ENCODE data around the gene FUCA1. TPM values are rescaled to one million over a fixed set of nuclear protein-coding genes. Genes with fewer than 3 reads are reported as not detected.
A peak's percentile ranks its signal among the peaks of the same experiment; 100 is the strongest.

The FUCA1 gene
- total RNA-seq (2021; fragmentation: NEBNext Ultra II Directional; extraction: Animal tissue kit (Norgen Biotek cat#: 25700)) (6.4 and 7.1 TPM in 2 replicates), polyA plus RNA-seq (2011; rRNA removed) (4.0 and 5.9 TPM in 2 replicates), polyA minus RNA-seq (2011; rRNA and poly(A)+ RNA removed) (4.9 and 5.0 TPM in 2 replicates)
- polyA plus RNA-seq (2011; cell fraction: cytosol; rRNA removed), result 5.9 TPM
- polyA plus RNA-seq (2011; cell fraction: nucleus; rRNA removed), result 3.7 TPM
- polyA plus RNA-seq (2012, experiment 1 of 2), result 5.5 to 6.1 TPM (median 6.1 TPM) in 4 replicates
- polyA plus RNA-seq (2012, experiment 2 of 2), result 2.1 TPM
- 8.6 TPM for polyA plus RNA-seq (2013, experiment 1 of 2)
- polyA plus RNA-seq (2013, experiment 2 of 2), result 9.7 TPM
- 2.5 TPM for polyA minus RNA-seq (2011; cell fraction: cytosol; rRNA and poly(A)+ RNA removed)
- polyA minus RNA-seq (2011; cell fraction: nucleus; rRNA and poly(A)+ RNA removed), result 3.3 TPM
- long read RNA-seq, experiment 1, transcript FUCA1-201 (8 exons, 2,047 nt), result major isoform, 8 of 12 reads
- long read RNA-seq, experiment 1, partial matches to known transcripts, result 2 of 12 reads
- long read RNA-seq, experiment 1, other reads (novel, unspliced or antisense), result 2 of 12 reads
- long read RNA-seq, experiment 2, partial matches to known transcripts, result 1 of 1 reads
- long read RNA-seq, experiment 2, other reads (novel, unspliced or antisense), result 0 of 1 reads

DNA sequence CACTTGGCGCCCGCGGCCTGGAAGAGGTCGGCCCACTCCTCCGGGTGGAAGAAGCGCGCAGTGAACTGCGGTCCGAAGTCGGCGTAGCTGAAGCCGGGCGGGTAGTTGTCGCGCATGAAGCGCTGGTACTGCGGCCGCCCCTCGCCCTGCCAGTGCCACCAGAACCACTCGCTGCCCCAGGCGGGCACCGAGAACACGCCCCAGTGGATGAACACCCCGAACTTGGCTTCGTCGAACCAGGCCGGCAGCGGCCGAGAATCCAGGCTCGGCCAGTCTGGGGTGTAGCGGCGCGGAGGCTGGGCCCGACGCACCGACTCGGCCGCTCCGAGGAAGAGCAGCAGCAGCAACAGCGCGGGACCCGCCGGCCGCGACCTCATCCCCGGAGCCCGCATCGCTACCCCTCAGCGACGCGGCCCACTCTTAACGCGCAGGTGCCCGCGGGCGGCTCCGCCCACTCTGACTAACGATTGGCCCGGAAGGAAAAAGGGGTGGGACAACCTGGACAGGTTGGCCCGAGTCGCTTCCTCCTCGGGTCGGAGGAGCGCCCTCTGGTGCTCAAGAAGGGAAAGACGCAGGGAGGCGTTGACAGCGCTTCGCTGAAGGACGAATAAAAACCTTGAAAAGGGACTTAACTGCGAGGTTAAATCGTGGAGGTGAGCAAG is at the start of gene FUCA1:
Gene FUCA1 (minus strand): TSS at position 396 of the 662 bp plus-strand sequence. CDS start 4 bp downstream, at position 392.
- H2BK120ac ChIP-seq (replicated peaks; ENCODE audit: low read depth, low read length), result no peak within 1 kb of the TSS
- H3K14ac ChIP-seq (ENCODE audit: insufficient read length), result no peak within 1 kb of the TSS
- H2BK5ac ChIP-seq (ENCODE audit: low read depth, low read length), result 0 out of 2 replicates have a peak within 1 kb of the TSS, but pooled peaks have one; percentile 13
- peak within 1 kb of the TSS; percentile 83; the same call in 1 of the 2 replicates for H4K8ac ChIP-seq (ENCODE audit: extremely low read depth, insufficient read depth, low read length)
- H3K4me3 ChIP-seq (ENCODE audit: extremely low read depth in 1 of 4, insufficient read depth in 2 of 4, low read depth in 3 of 4, low read length in 4 of 4), result peak within 1 kb of the TSS; percentile 58 to 75 (median 70)
- H2BK15ac ChIP-seq (ENCODE audit: low read length), result peak within 1 kb of the TSS; percentile 36; the same call in 1 of the 2 replicates
- H3K4ac ChIP-seq (replicated peaks; ENCODE audit: insufficient read length, low read depth, low read length), result no peak within 1 kb of the TSS
- no peaks in the 10 kb centered on the region for H3K9me3 ChIP-seq (ENCODE audit: insufficient read depth in 2 of 2, low read depth in 1 of 2, low read length in 1 of 2)
- no peak within 1 kb of the TSS for H2BK20ac ChIP-seq (ENCODE audit: low read length)
- H4K91ac ChIP-seq (replicated peaks; ENCODE audit: insufficient read length, low read length), result no peak within 1 kb of the TSS
- peak within 1 kb of the TSS; percentile 85 for H2AFZ ChIP-seq (ENCODE audit: low read length)
- FAIRE-seq (peak; percentile 66), DNase-seq (ENCODE audit: low read depth in 1 of 2, low spot score in 2 of 2) (peak; percentile 90 to 96)
- H3K4me2 ChIP-seq (ENCODE audit: insufficient read depth in 1 of 2, low read depth in 2 of 2, low read length in 2 of 2), result peak within 1 kb of the TSS; percentile 79 to 89
- ChIA-PET CTCF (ENCODE audit: partially characterized antibody) (interaction anchor here (0.5 to 4.5 kb wide), 12 partner anchors 10 to 374 kb away, joined by 3 to 40 read pairs (median 3); no protein-coding TSS in a partner anchor), POLR2A (ENCODE audit: partially characterized antibody) (interaction anchor here (0.5 to 1.5 kb wide), 5 partner anchors 13 to 91 kb away, joined by 3 read pairs; partner anchors contain the start of genes HMGCL and PNRC2)
- H3K27ac ChIP-seq (ENCODE audit: low read depth, low read length), result no peak within 1 kb of the TSS
- H3K27me3 ChIP-seq (replicated peaks in 1 of 4; ENCODE audit: control insufficient read depth in 3 of 4, extremely low read depth in 1 of 4, insufficient read depth in 3 of 4, low read length in 3 of 4), result peaks cover 6 to 28% (median 19%) of the 10 kb centered on the region in 4 experiments
- H3K56ac ChIP-seq (replicated peaks; ENCODE audit: insufficient read length, low read depth, low read length), result no peak within 1 kb of the TSS
- no peak within 1 kb of the TSS; a peak in 1 of 7 replicates for H3K9ac ChIP-seq (replicated peaks in 1 of 4; ENCODE audit: extremely low read depth in 1 of 4, low read depth in 3 of 4, low read length in 3 of 4)
- H3K36me3 ChIP-seq (ENCODE audit: control insufficient read depth in 2 of 4, insufficient read depth in 4 of 4, low read length in 3 of 4), result no peaks in the 10 kb centered on the region
- peak within 1 kb of the TSS; percentile 54; the same call in 1 of the 2 replicates for H2BK12ac ChIP-seq (ENCODE audit: low read depth, low read length)
- no peak within 1 kb of the TSS for H2AK5ac ChIP-seq (ENCODE audit: low read depth, low read length)
- no peaks in the 10 kb centered on the region; a peak in 1 of 7 replicates for H3K4me1 ChIP-seq (replicated peaks in 1 of 4; ENCODE audit: control insufficient read depth in 3 of 4, insufficient read depth in 4 of 4, low read length in 3 of 4)
- H4K5ac ChIP-seq (ENCODE audit: insufficient read length, low read depth, low read length), result no peak within 1 kb of the TSS
- 2% methylated on average over 68 of the region's 71 CpGs; no CpG with 5 or more reads in 1 of the 2 experiments for WGBS, 2 experiments (ENCODE audit: extremely low coverage in 1 of 2, insufficient coverage in 1 of 2, insufficient read length in 1 of 2, insufficient replicate concordance in 2 of 2, low coverage in 1 of 2, low lambda C conversion rate in 2 of 2, missing lambda C conversion rate in 1 of 2)
- H3K23me2 ChIP-seq (ENCODE audit: low read depth, low read length), result peaks cover 7% of the 10 kb centered on the region
- no peaks in the 10 kb centered on the region for H3K79me1 ChIP-seq (ENCODE audit: low read depth, low read length)
- H3K18ac ChIP-seq (ENCODE audit: extremely low read depth, low read length), result peak within 1 kb of the TSS; percentile 79; the same call in 1 of the 2 replicates
- H3K23ac ChIP-seq (ENCODE audit: insufficient read length), result no peak within 1 kb of the TSS
- no peaks in the 10 kb centered on the region for H3K79me2 ChIP-seq (ENCODE audit: control insufficient read depth in 1 of 2, insufficient read depth in 2 of 2, low read length in 2 of 2)
- H4K20me1 ChIP-seq (replicated peaks in 1 of 2; ENCODE audit: control insufficient read depth in 1 of 2, insufficient read depth in 2 of 2, low read length in 2 of 2), result no peaks in the 10 kb centered on the region
- no peak for TF ChIP-seq CEBPB (IDR thresholded peaks at IDR 0.05; ENCODE audit: low read depth, low read length)
- no peak for TF ChIP-seq RNF2 (IDR thresholded peaks at IDR 0.05; ENCODE audit: borderline replicate concordance, low read depth, low read length, missing control alignments, poor library complexity, severe bottlenecking)
- no peak for TF ChIP-seq CHD1 (IDR thresholded peaks at IDR 0.05; ENCODE audit: low read depth, low read length)
- TF ChIP-seq, protein P1, sequence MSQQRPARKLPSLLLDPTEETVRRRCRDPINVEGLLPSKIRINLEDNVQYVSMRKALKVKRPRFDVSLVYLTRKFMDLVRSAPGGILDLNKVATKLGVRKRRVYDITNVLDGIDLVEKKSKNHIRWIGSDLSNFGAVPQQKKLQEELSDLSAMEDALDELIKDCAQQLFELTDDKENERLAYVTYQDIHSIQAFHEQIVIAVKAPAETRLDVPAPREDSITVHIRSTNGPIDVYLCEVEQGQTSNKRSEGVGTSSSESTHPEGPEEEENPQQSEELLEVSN (IDR thresholded peaks at IDR 0.05), result no peak
- no peak for TF ChIP-seq TBP (IDR thresholded peaks at IDR 0.05; ENCODE audit: low read depth, low read length)
- no peak for TF ChIP-seq TEAD4 (IDR thresholded peaks at IDR 0.05; ENCODE audit: low read depth, low read length)
- TF ChIP-seq FOSL1 (IDR thresholded peaks at IDR 0.05; ENCODE audit: insufficient read depth, low read depth, low read length), result no peak
- no peak; the same call in 1 of the 2 replicates for TF ChIP-seq SP4 (IDR thresholded peaks at IDR 0.05; ENCODE audit: low read length)
- TF ChIP-seq KDM5A (IDR thresholded peaks at IDR 0.05; ENCODE audit: low read length), result no peak

Data from H1 (cell line).